Mucosa of descending colon (tissue), 3 donors: Measurements from ENCODE around the gene S100A13. TPM values are rescaled to one million over a fixed set of nuclear protein-coding genes. Genes with fewer than 3 reads are reported as not detected.
"Not testable (repeated sequence)": the region's sequence is repeated elsewhere in the genome, so short reads cannot be mapped to it uniquely, and the experiment has no call there.

Experiments used
- ATAC-seq: fragments of 200-7000 bp; cut with Tn5 transposase; one replicate; pipeline ENCODE4 v1.9.1; 2020; ENCODE audit warnings: mild to moderate bottlenecking, moderate library complexity
- DNase-seq, 3 donors: peaks; one replicate each; pipeline ENCODE4 v3.0.0-alpha.2; 2020
- H3K36me3 ChIP-seq: fragments of 200-600 bp; one replicate; pipeline ENCODE4 v1.8.0; 2021; ENCODE audit warnings: low read depth, mild to moderate bottlenecking
- H3K4me1 ChIP-seq: fragments of 200-600 bp; one replicate; pipeline ENCODE4 v1.8.0; 2021; ENCODE audit warnings: low read depth, mild to moderate bottlenecking
- H3K4me3 ChIP-seq: fragments of 200-600 bp; one replicate; pipeline ENCODE4 v1.8.0; 2021; ENCODE audit warnings: mild to moderate bottlenecking
- H3K9me3 ChIP-seq: fragments of 200-600 bp; one replicate; pipeline ENCODE4 v1.8.0; 2021; ENCODE audit warnings: mild to moderate bottlenecking
- CTCF ChIP-seq: fragments of 200-600 bp; IDR thresholded peaks from one replicate; pipeline ENCODE4 v1.8.0; 2022; ENCODE audit warnings: antibody characterized with exemption, mild to moderate bottlenecking
- intact Hi-C, 2 donors: fragments of 100-400 bp; cut with DNase I in 1 of 2; cut with micrococcal nuclease in 1 of 2; formaldehyde crosslinking; loops; one replicate each; pipeline versions ENCODE4 v1.11.0 to v1.11.1; 2022; cut with DNase I, micrococcal nuclease
- total RNA-seq, 3 donors: library from RNA; stranded (reverse); fragmentation: NEBNext Ultra II Directional in 2 of 3; extraction: Animal tissue kit (Norgen Biotek cat#: 25700) in 2 of 3; gene quantifications; one replicate each; pipeline versions ENCODE4 v1.2.1 to v1.2.4, GENCODE V29; 2021 to 2023
- donor health status: DM: no; HTN: no; CAD: no; lungs with moderate emphysema.
- donor health status: DM: no; HTN: no; CAD: no.
- donor health status: DM: no; HTN: yes; CAD: no.

S100A13 gene
- total RNA-seq, 3 donors from 2014 or later: 42.3 to 102 (median 43.9) TPM

GRCh38 chr1:153669606-153670005, 42.3 kb upstream of the S100A13 start:
- ATAC-seq (no peak), DNase-seq (peak in 1 of 3 donors; percentile 1)
- Histone ChIP-seq H3K4me1 (peaks cover 22% of the 10 kb centered on the region), H3K9me3 (no peaks in the 10 kb centered on the region), H3K4me3 (no peak overlapping the region), H3K36me3 (no peaks in the 10 kb centered on the region)
- intact Hi-C loops: loop anchor here in 1 of 2 donors (10.0 kb wide), 1 partner anchor 315 kb away; the partner anchor contains the start of gene RAB13
- no peak for TF ChIP-seq CTCF

- ATAC-seq, intact Hi-C loops, H3K9me3 ChIP-seq, H3K4me3 ChIP-seq, H3K36me3 ChIP-seq: not testable (repeated sequence)
- DNase-seq: peak in 1 of 3 donors; percentile 42
- H3K4me1 ChIP-seq: peaks cover 22% of the 10 kb centered on the region
These were observed 41.4 kb upstream of the S100A13 start for GRCh38 chr1:153668672-153669071.

GRCh38 chr1:153667439-153667838, 40.1 kb upstream of the S100A13 start:
- no peaks in the 10 kb centered on the region for H3K36me3 ChIP-seq

GRCh38 chr1:153663211-153663610, 35.9 kb upstream of the S100A13 start:
- Histone ChIP-seq H3K4me3 (no peak overlapping the region), H3K9me3 (no peaks in the 10 kb centered on the region), H3K4me1 (peaks cover 11% of the 10 kb centered on the region), H3K36me3 (peaks cover 6% of the 10 kb centered on the region)
- no peak for ATAC-seq
- TF ChIP-seq CTCF: no peak
- intact Hi-C loops: no loop called here
- DNase-seq: peak in 1 of 3 donors; percentile 1

More at GRCh38 chr1:153667439-153667838, 40.1 kb upstream of the S100A13 start:
- Histone ChIP-seq H3K9me3 (no peaks in the 10 kb centered on the region), H3K4me1 (peaks cover 22% of the 10 kb centered on the region), H3K4me3 (no peak overlapping the region)
- no peak for TF ChIP-seq CTCF
- DNase-seq: peak in 1 of 3 donors; percentile 1
- intact Hi-C loops: no loop called here
- ATAC-seq: no peak

GRCh38 chr1:153662269-153662668, 35.0 kb upstream of the S100A13 start:
- DNase-seq: no peak
- peaks cover 6% of the 10 kb centered on the region for H3K36me3 ChIP-seq
- intact Hi-C loops: no loop called here

More at GRCh38 chr1:153662269-153662668, 35.0 kb upstream of the S100A13 start:
- Histone ChIP-seq H3K9me3 (no peaks in the 10 kb centered on the region), H3K4me3 (no peak overlapping the region), H3K4me1 (peaks cover 8% of the 10 kb centered on the region)
- ATAC-seq: no peak
- no peak for TF ChIP-seq CTCF
